Breast epithelium (tissue), 3 donors: ENCODE data around the gene HTR4.

ENCODE experiments used
- POLR2A ChIP-seq: fragments of 450-650 bp; IDR thresholded peaks from one replicate; pipeline ENCODE4 v1.6.1; 2016; ENCODE audit warnings: antibody characterized with exemption, mild to moderate bottlenecking, moderate library complexity
- TF ChIP-seq, protein P1 (sequence below), 3 donors: fragments of 450-650 bp; IDR thresholded peaks; one replicate each; pipeline ENCODE4 v1.5.1; 2016 to 2017; ENCODE audit warnings: antibody characterized with exemption in 3 of 3, mild to moderate bottlenecking in 3 of 3, moderate library complexity in 3 of 3

DNA sequence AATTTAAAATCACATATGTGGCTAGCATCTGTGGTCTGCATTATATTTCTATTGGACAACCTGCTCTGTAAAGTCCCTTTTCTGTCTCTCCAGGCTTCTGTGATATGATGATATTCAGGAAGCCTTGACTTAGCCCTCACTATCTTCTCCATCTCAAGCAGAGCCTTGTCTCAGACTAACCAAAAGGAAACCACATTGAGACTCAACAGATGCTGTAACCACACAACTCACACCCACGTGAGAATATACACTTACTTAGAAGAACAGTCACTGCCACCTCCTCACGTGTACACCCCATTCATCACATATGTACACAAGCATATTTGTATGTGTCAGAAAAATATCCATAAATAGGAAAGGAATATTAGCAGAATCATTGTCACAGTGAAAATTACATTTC lies 33.6 kb downstream of the HTR4 start:
- TF ChIP-seq, protein P1, sequence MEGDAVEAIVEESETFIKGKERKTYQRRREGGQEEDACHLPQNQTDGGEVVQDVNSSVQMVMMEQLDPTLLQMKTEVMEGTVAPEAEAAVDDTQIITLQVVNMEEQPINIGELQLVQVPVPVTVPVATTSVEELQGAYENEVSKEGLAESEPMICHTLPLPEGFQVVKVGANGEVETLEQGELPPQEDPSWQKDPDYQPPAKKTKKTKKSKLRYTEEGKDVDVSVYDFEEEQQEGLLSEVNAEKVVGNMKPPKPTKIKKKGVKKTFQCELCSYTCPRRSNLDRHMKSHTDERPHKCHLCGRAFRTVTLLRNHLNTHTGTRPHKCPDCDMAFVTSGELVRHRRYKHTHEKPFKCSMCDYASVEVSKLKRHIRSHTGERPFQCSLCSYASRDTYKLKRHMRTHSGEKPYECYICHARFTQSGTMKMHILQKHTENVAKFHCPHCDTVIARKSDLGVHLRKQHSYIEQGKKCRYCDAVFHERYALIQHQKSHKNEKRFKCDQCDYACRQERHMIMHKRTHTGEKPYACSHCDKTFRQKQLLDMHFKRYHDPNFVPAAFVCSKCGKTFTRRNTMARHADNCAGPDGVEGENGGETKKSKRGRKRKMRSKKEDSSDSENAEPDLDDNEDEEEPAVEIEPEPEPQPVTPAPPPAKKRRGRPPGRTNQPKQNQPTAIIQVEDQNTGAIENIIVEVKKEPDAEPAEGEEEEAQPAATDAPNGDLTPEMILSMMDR (IDR thresholded peaks at IDR 0.05): no peak
- TF ChIP-seq POLR2A: no peak
